Body of pancreas (tissue), 4 donors: ENCODE data around the gene MANBA. TPM values are rescaled to one million over a fixed set of nuclear protein-coding genes. Genes with fewer than 3 reads are reported as not detected.

Experiments
- ATAC-seq: fragments of 150-250 bp; one replicate; pipeline ENCODE4 v1.9.1; 2016
- DNase-seq, 4 donors: peaks; one replicate each; pipeline ENCODE4 v3.0.0-alpha.2; 2019
- H3K27ac ChIP-seq, 4 donors: fragments of 200-600 bp; sonication (generic); 1 replicate in 3 of 4; 2 replicates in 1 of 4; pipeline versions ENCODE4 v1.5.1 to v1.6.1; 2016 to 2019; ENCODE audit warnings: mild to moderate bottlenecking in 1 of 4, mixed read lengths in 1 of 4, moderate library complexity in 1 of 4
- H3K27me3 ChIP-seq, 2 donors: fragments of 200-600 bp; sonication (generic); one replicate each; pipeline ENCODE4 v1.6.0; 2016; ENCODE audit warnings: mild to moderate bottlenecking in 1 of 2
- H3K36me3 ChIP-seq, 2 donors: fragments of 200-600 bp; sonication (generic); replicated peaks in 1 of 2; 2 replicates each; pipeline ENCODE4 v1.5.1; 2016; ENCODE audit warnings: low read depth in 2 of 2; ENCODE audit not compliant: insufficient read depth in 1 of 2
- H3K4me1 ChIP-seq: fragments of 200-600 bp; sonication (generic); one replicate; pipeline ENCODE4 v1.6.0; 2016
- H3K4me3 ChIP-seq, 2 donors: fragments of 200-600 bp; sonication (generic); 1 replicate in 1 of 2; 2 replicates in 1 of 2; pipeline ENCODE4 v1.5.1; 2016 to 2019
- H3K9me3 ChIP-seq, 3 donors: fragments of 200-600 bp; sonication (generic); 1 replicate in 2 of 3; 2 replicates in 1 of 3; pipeline ENCODE4 v1.5.1; 2016
- POLR2A ChIP-seq, 3 donors: fragments of 450-650 bp; IDR thresholded peaks; one replicate each; pipeline ENCODE4 v1.6.1; 2016; ENCODE audit warnings: antibody characterized with exemption in 3 of 3, mild to moderate bottlenecking in 2 of 3
- WGBS, 2 donors: methylation state at CpG; one replicate each; pipeline ENCODE4 v1.1.5; 2017; 5-methylcytosine and 5-hydroxymethylcytosine counted together
- intact Hi-C: fragments of 100-400 bp; cut with DNase I; formaldehyde crosslinking; loops from one replicate; pipeline ENCODE4 v1.15.1; 2023
- total RNA-seq, 2 donors: library from RNA; depleted of rRNA; stranded (reverse); fragments of >200 nt; gene quantifications; one replicate each; pipeline ENCODE4 v1.1.0, GENCODE V29; 2016
- TF ChIP-seq, protein P1 (sequence below), 7 experiments: fragments of 450-650 bp in 4 of 7; fragments of 200-600 bp in 3 of 7; sonication (generic) in 3 of 7; IDR thresholded peaks; one replicate each; pipeline ENCODE4 v1.5.1; 2016 to 2019; ENCODE audit warnings: antibody characterized with exemption in 7 of 7

MANBA gene
- total RNA-seq, 2 donors from 2014 or later: 26.5 to 57.0 TPM

DNA sequence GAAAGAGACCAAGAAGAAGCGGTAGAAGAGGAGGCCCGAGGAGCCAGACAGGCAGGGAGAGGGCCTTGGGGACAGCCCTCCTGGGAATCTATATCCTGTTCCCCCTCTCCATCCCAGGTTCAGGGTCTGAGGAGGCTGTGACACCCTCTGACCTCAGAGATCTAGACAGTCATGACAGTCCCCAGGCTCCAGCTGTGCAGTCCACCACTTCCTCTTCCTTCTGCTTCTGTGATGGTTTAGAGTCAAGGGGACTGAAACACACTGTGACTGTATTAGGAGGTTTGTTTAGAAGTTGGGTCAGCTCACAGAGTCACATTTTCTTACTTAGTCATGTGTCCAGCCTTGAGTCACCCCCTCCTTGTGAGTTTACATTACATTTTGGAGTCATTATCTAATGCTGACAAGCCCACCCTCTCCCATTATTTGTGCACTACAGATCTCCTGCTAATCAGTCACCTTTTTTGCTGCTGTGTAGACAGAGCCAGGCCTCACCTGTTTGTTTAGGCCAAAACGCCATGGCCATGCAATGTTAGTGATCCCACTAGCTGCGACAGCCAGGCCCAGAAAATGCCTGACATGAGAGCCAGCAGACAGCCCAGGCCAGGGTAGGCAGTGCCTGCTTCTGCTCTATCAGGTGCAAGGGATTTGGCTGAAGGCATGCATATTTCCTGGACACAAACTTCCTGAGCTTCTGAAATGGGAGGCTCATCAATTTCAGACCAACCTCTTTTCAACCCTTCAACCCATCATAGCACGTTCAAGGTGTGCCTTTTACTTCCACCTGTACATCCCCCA, 26.0 kb downstream of the MANBA start:
- no peaks in the 10 kb centered on the region for H3K27me3 ChIP-seq
- no peak for TF ChIP-seq POLR2A (IDR thresholded peaks at IDR 0.05)
- TF ChIP-seq, protein P1, sequence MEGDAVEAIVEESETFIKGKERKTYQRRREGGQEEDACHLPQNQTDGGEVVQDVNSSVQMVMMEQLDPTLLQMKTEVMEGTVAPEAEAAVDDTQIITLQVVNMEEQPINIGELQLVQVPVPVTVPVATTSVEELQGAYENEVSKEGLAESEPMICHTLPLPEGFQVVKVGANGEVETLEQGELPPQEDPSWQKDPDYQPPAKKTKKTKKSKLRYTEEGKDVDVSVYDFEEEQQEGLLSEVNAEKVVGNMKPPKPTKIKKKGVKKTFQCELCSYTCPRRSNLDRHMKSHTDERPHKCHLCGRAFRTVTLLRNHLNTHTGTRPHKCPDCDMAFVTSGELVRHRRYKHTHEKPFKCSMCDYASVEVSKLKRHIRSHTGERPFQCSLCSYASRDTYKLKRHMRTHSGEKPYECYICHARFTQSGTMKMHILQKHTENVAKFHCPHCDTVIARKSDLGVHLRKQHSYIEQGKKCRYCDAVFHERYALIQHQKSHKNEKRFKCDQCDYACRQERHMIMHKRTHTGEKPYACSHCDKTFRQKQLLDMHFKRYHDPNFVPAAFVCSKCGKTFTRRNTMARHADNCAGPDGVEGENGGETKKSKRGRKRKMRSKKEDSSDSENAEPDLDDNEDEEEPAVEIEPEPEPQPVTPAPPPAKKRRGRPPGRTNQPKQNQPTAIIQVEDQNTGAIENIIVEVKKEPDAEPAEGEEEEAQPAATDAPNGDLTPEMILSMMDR (IDR thresholded peaks at IDR 0.05): no peak
- DNase-seq: peak in 1 of 4 donors; percentile 27
- H3K4me3 ChIP-seq: no peak overlapping the region
- no peaks in the 10 kb centered on the region for H3K4me1 ChIP-seq
- 66 to 70% methylated on average over 5 of the region's 5 CpGs for WGBS, 2 donors
- H3K27ac ChIP-seq: peak overlapping the region in 1 of 4 donors; percentile 41
- intact Hi-C loops: no loop called here
- H3K9me3 ChIP-seq: no peaks in the 10 kb centered on the region
- no peak for ATAC-seq
- no peaks in the 10 kb centered on the region for H3K36me3 ChIP-seq

DNA sequence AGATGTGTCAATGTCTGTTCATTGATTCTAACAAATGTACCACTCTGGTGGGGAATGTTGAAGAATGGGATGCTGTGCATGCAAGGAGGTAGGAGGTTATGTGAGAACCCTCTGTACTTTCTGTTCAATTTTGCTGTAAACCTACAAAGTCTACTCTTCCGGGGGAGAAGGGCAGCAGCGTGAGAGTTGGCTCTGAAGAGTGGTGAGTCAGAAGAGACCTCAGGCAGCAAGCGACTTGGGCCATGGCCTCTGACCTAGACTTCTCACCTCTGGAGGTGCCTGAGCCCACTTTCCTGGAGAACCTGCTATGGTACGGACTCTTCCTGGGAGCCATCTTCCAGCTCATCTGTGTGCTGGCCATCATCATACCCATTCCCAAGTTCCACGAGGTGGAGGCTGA, 26.7 kb downstream of the MANBA start:
- intact Hi-C loops: no loop called here
- Histone ChIP-seq H3K27me3 (no peaks in the 10 kb centered on the region), H3K27ac (no peak overlapping the region), H3K9me3 (no peaks in the 10 kb centered on the region), H3K4me3 (no peak overlapping the region), H3K36me3 (no peaks in the 10 kb centered on the region), H3K4me1 (no peaks in the 10 kb centered on the region)
- ATAC-seq (no peak), DNase-seq (no peak)
- TF ChIP-seq, protein P1 (IDR thresholded peaks at IDR 0.05): no peak
- TF ChIP-seq POLR2A (IDR thresholded peaks at IDR 0.05): no peak
- WGBS, 2 donors: 95 to 97% methylated on average over 3 to 5 of the region's 5 CpGs

DNA sequence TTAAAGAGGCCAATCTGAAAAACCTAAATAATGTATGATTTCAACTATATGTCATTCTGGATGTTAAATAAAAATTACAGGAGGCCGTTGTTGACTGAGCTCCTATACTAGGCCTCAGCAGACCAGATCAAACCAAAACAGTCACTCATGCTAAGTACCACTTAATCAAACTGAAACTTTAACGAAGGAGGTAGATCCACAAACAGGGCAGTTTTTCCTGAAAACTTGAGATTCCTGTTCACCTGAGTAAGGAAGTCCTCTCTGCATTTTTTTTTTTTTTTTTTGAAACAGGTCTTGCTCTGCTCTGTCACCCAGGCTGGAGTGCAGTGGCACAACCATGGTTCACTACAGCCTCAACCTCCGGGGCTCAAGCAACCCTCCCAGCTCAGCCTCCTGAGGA, 27.7 kb downstream of the MANBA start:
- intact Hi-C loops: no loop called here
- DNase-seq: no peak
- TF ChIP-seq, protein P1 (IDR thresholded peaks at IDR 0.05): no peak
- TF ChIP-seq POLR2A (IDR thresholded peaks at IDR 0.05): no peak
- no peak for ATAC-seq
- H3K27ac ChIP-seq: no peak overlapping the region
- no peak overlapping the region for H3K4me3 ChIP-seq
- H3K27me3 ChIP-seq: no peaks in the 10 kb centered on the region
- WGBS, 2 donors: 86 to 89% methylated on average over 3 of the region's 3 CpGs
- H3K4me1 ChIP-seq: no peaks in the 10 kb centered on the region
- H3K36me3 ChIP-seq: no peaks in the 10 kb centered on the region
- H3K9me3 ChIP-seq: no peaks in the 10 kb centered on the region

DNA sequence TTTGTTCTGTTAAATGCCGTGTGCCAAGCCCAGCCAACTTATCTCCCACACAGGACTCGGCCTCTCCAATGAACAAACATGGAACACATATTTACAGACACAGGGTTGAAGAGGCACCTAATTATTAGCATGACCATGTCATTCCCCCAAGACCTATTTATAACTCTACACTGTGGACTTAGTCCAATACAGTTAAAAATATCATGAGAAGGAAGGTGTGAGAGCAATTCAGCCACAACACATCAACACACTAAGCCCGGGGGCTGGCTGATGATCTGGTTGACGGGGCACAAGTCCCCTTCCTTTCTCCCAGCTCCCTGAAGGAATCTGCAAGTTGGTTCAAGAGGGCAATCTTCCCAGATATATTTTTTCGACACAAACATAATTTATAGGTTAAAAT, 28.1 kb downstream of the MANBA start:
- ATAC-seq: no peak
- no peak overlapping the region for H3K27ac ChIP-seq

More for the DNA sequence above, 28.1 kb downstream of the MANBA start:
- no peak for DNase-seq
- intact Hi-C loops: no loop called here
- 81 to 82% methylated on average over 5 of the region's 5 CpGs for WGBS, 2 donors
- Histone ChIP-seq H3K27me3 (no peaks in the 10 kb centered on the region), H3K4me3 (no peak overlapping the region), H3K4me1 (no peaks in the 10 kb centered on the region), H3K36me3 (no peaks in the 10 kb centered on the region), H3K9me3 (no peaks in the 10 kb centered on the region)
- no peak for TF ChIP-seq POLR2A (IDR thresholded peaks at IDR 0.05)
- TF ChIP-seq, protein P1 (IDR thresholded peaks at IDR 0.05): no peak
